HepG2 (cell line): Measurements from ENCODE around the gene PAN2. TPM values are rescaled to one million over a fixed set of nuclear protein-coding genes. Genes with fewer than 3 reads are reported as not detected.
A peak's percentile ranks its signal among the peaks of the same experiment; 100 is the strongest.

Experiments
- ATF2 ChIP-seq: sonication (generic); formaldehyde crosslinking; IDR thresholded peaks from 2 replicates; pipeline ENCODE4 v1.4.0; 2020; ENCODE audit warnings: missing genetic modification reagents
- ATF6 ChIP-seq: sonication (generic); formaldehyde crosslinking; conservative IDR thresholded peaks from 2 replicates; pipeline ENCODE4 v1.4.0; 2020; ENCODE audit warnings: missing genetic modification reagents
- CBX5 ChIP-seq: sonication (generic); formaldehyde crosslinking; IDR thresholded peaks from 2 replicates; pipeline ENCODE4 v1.4.0; 2020; ENCODE audit warnings: missing genetic modification reagents, borderline replicate concordance
- FOXA3 ChIP-seq: IDR thresholded peaks from 2 replicates; pipeline ENCODE4 v1.6.1; 2016; ENCODE audit warnings: missing genetic modification reagents, missing compliant biosample characterization
- KDM2A ChIP-seq: sonication (generic); formaldehyde crosslinking; IDR thresholded peaks from 2 replicates; pipeline ENCODE4 v1.4.0; 2020; ENCODE audit warnings: low read depth, missing genetic modification reagents, borderline replicate concordance
- KDM5A ChIP-seq: fragments of 200-600 bp; sonication (generic); IDR thresholded peaks from 2 replicates; pipeline ENCODE4 v1.7.0; 2018; ENCODE audit warnings: antibody characterized with exemption, mild to moderate bottlenecking, low read length, borderline replicate concordance
- LCORL ChIP-seq, 2 experiments: fragments of 450-650 bp in 1 of 2; sonication (generic) in 1 of 2; formaldehyde crosslinking in 1 of 2; IDR thresholded peaks; 2 replicates each; pipeline versions ENCODE4 v1.5.0 to v1.6.1; 2017 to 2020; ENCODE audit warnings: antibody characterized with exemption in 1 of 2, missing genetic modification reagents in 1 of 2
- NFKBIZ ChIP-seq: IDR thresholded peaks from 2 replicates; pipeline ENCODE4 v1.6.1; 2018; ENCODE audit warnings: missing genetic modification reagents, missing compliant biosample characterization
- ZNF260 ChIP-seq: sonication (generic); formaldehyde crosslinking; IDR thresholded peaks from 2 replicates; pipeline ENCODE4 v1.4.0; 2020; ENCODE audit warnings: missing genetic modification reagents, low read depth, mild to moderate bottlenecking, borderline replicate concordance
- ZNF33B ChIP-seq: sonication (generic); formaldehyde crosslinking; IDR thresholded peaks from 2 replicates; pipeline ENCODE4 v1.5.1; 2020; ENCODE audit warnings: mild to moderate bottlenecking, missing genetic modification reagents
- ZNF577 ChIP-seq: sonication (generic); formaldehyde crosslinking; IDR thresholded peaks from 2 replicates; pipeline ENCODE4 v1.4.0; 2020; ENCODE audit warnings: mild to moderate bottlenecking, low read depth, missing genetic modification reagents, borderline replicate concordance
- polyA plus RNA-seq, 8 experiments: library from polyadenylated mRNA; depleted of rRNA in 3 of 8; stranded (reverse) in 7 of 8; unstranded in 1 of 8; fragments of >200 nt; fragmentation: Illumina TruSeq in 4 of 8; extraction: Trizol in 4 of 8; gene quantifications; 2 replicates each; pipeline versions ENCODE4 v1.2.1 to v1.2.3, GENCODE V29; 2011 to 2016; ENCODE audit warnings: low read depth in 4 of 8, missing spikeins in 1 of 8, mixed read lengths in 1 of 8; ENCODE audit not compliant: insufficient read depth in 1 of 8
- total RNA-seq, 5 experiments: library from RNA; depleted of rRNA; stranded (reverse); fragments of >200 nt; fragmentation: Illumina TruSeq; extraction: Trizol; gene quantifications; 2 replicates each; pipeline ENCODE4 v1.2.3, GENCODE V29; 2016; ENCODE audit warnings: low read depth in 1 of 5
- TF ChIP-seq, protein P1 (sequence below): IDR thresholded peaks from 2 replicates; pipeline ENCODE4 v1.6.1; 2016; ENCODE audit warnings: mild to moderate bottlenecking
- TF ChIP-seq, protein P2 (sequence below): sonication (generic); formaldehyde crosslinking; IDR thresholded peaks from 2 replicates; pipeline ENCODE4 v1.5.1; 2020; ENCODE audit warnings: missing genetic modification reagents, mild to moderate bottlenecking, borderline replicate concordance
- TF ChIP-seq, protein P3 (sequence below): IDR thresholded peaks from 2 replicates; pipeline ENCODE4 v1.6.1; 2018; ENCODE audit warnings: missing genetic modification reagents

Gene PAN2
- total and polyA plus RNA-seq, 2 of the 13 experiments (the other 11 are each of a cell fraction or from before 2014, with no cell fraction given), result 27.2 to 61.1 TPM

DNA sequence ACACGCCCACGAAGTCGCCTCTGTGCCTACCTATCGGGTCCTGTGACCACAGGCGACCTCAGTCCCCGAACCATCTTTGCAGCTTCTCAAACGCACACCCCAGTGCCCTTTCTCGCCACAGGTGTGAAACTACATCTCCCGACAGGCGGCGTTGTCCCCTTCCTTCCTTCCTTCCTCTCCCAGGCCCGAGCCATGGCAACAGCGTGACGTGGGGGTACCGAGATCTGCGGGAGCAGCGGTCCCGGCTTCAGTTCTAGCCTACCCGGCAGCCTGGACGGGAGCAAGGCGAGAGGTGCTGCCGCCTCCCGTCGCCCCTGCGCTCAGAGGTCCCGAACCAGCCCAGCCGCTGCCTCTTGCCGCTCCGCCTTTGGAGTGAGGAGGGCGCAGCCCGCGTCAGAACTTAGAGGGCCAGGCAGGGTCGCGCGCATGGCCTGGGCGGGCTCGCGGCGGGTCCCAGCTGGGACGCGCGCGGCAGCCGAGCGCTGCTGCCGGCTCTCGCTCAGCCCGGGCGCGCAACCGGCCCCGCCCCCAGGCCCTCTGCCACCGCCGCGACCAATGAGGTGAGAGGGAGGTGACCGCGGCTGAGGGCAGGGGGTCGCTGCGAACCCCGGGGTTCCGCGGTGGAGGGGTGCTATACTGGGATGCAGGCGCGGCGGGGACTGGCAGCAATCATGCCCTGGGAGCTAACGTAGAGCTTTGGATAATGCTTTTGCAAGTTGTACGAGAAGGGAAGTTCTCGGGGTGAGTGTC, 66.9 kb downstream of the PAN2 start, which contains the start of gene COQ10A (continued):
- TF ChIP-seq ZNF577 (CRISPR knock-in tag) (0 out of 2 replicates have a peak, but pooled peaks have one; percentile 55), ATF2 (CRISPR knock-in tag) (no peak; the same call in 1 of the 2 replicates), ZNF33B (CRISPR knock-in tag) (peak; percentile 88; the same call in 1 of the 2 replicates), LCORL (IDR thresholded peaks at IDR 0.05) (no peak), LCORL (CRISPR knock-in tag; IDR thresholded peaks at IDR 0.05) (peak; percentile 64), KDM5A (peak; percentile 61; the same call in 1 of the 2 replicates), ZNF260 (no peak), KDM2A (peak; percentile 81; the same call in 1 of the 2 replicates), NFKBIZ (CRISPR knock-in tag) (peak; percentile 25; the same call in 1 of the 2 replicates), FOXA3 (CRISPR knock-in tag) (peak; percentile 52; the same call in 1 of the 2 replicates), ATF6 (CRISPR knock-in tag) (no peak), CBX5 (CRISPR knock-in tag) (peak; percentile 76; the same call in 1 of the 2 replicates)
- TF ChIP-seq, protein P1, sequence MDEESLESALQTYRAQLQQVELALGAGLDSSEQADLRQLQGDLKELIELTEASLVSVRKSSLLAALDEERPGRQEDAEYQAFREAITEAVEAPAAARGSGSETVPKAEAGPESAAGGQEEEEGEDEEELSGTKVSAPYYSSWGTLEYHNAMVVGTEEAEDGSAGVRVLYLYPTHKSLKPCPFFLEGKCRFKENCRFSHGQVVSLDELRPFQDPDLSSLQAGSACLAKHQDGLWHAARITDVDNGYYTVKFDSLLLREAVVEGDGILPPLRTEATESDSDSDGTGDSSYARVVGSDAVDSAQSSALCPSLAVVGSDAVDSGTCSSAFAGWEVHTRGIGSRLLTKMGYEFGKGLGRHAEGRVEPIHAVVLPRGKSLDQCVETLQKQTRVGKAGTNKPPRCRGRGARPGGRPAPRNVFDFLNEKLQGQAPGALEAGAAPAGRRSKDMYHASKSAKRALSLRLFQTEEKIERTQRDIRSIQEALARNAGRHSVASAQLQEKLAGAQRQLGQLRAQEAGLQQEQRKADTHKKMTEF (CRISPR knock-in tag), result peak; percentile 83; the same call in 1 of the 2 replicates
- TF ChIP-seq, protein P2, sequence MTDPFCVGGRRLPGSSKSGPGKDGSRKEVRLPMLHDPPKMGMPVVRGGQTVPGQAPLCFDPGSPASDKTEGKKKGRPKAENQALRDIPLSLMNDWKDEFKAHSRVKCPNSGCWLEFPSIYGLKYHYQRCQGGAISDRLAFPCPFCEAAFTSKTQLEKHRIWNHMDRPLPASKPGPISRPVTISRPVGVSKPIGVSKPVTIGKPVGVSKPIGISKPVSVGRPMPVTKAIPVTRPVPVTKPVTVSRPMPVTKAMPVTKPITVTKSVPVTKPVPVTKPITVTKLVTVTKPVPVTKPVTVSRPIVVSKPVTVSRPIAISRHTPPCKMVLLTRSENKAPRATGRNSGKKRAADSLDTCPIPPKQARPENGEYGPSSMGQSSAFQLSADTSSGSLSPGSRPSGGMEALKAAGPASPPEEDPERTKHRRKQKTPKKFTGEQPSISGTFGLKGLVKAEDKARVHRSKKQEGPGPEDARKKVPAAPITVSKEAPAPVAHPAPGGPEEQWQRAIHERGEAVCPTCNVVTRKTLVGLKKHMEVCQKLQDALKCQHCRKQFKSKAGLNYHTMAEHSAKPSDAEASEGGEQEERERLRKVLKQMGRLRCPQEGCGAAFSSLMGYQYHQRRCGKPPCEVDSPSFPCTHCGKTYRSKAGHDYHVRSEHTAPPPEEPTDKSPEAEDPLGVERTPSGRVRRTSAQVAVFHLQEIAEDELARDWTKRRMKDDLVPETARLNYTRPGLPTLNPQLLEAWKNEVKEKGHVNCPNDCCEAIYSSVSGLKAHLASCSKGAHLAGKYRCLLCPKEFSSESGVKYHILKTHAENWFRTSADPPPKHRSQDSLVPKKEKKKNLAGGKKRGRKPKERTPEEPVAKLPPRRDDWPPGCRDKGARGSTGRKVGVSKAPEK (CRISPR knock-in tag), result no peak
- TF ChIP-seq, protein P3, sequence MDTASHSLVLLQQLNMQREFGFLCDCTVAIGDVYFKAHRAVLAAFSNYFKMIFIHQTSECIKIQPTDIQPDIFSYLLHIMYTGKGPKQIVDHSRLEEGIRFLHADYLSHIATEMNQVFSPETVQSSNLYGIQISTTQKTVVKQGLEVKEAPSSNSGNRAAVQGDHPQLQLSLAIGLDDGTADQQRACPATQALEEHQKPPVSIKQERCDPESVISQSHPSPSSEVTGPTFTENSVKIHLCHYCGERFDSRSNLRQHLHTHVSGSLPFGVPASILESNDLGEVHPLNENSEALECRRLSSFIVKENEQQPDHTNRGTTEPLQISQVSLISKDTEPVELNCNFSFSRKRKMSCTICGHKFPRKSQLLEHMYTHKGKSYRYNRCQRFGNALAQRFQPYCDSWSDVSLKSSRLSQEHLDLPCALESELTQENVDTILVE, result peak; percentile 42; the same call in 1 of the 2 replicates
